AG04449 (cell line): Measurements from ENCODE around the gene SRSF3.
"Not testable (repeated sequence)": the region's sequence is repeated elsewhere in the genome, so short reads cannot be mapped to it uniquely, and the experiment has no call there.

ENCODE experiments used
- CTCF ChIA-PET: fragments of 350-600 bp; formaldehyde crosslinking; extraction: SDS; loops from one replicate; lab custom pipeline; 2021; ENCODE audit warnings: antibody characterized with exemption; lab: Yijun Ruan, JAX
- POLR2A ChIA-PET: fragments of 400-600, 350-600 bp; formaldehyde crosslinking; extraction: SDS; loops from one replicate; lab custom pipeline; 2020; ENCODE audit warnings: antibody characterized with exemption, inconsistent platforms; lab: Yijun Ruan, JAX
- DNase-seq: peaks from one replicate; pipeline ENCODE4 v3.0.0-alpha.2; 2010; ENCODE audit warnings: low read depth, low spot score
- H3K4me3 ChIP-seq: 2 replicates; pipeline ENCODE4 v1.5.1; 2011; ENCODE audit warnings: low read depth, mild to moderate bottlenecking, control low read depth, low read length
- CTCF ChIP-seq: IDR thresholded peaks from one replicate; pipeline ENCODE4 v1.5.1; 2011; ENCODE audit warnings: mild to moderate bottlenecking, moderate library complexity, low read length, control low read depth, inconsistent platforms; ENCODE audit not compliant: insufficient read depth; ENCODE audit errors: missing control alignments

SRSF3 gene

GRCh38 chr6:36563237-36563927 is 30.8 kb upstream of the SRSF3 start:
- ChIA-PET CTCF (interaction anchor here (0.7 kb wide), 2 partner anchors 9 to 20 kb away, joined by 3 read pairs; no protein-coding TSS in a partner anchor), POLR2A (no interaction called here)
- no peak overlapping the region for H3K4me3 ChIP-seq
- no peak for TF ChIP-seq CTCF
- DNase-seq: no peak

GRCh38 chr6:36563928-36564284 is 30.3 kb upstream of the SRSF3 start:
- CTCF ChIA-PET: interaction anchor here (0.7 kb wide), 1 partner anchor 20 kb away, joined by 3 read pairs; no protein-coding TSS in a partner anchor
- no peak for DNase-seq
- POLR2A ChIA-PET: no interaction called here
- no peak overlapping the region for H3K4me3 ChIP-seq
- TF ChIP-seq CTCF: no peak

GRCh38 chr6:36566418-36566905 is 27.7 kb upstream of the SRSF3 start:
- DNase-seq: no peak
- POLR2A ChIA-PET: no interaction called here
- no peak overlapping the region for H3K4me3 ChIP-seq
- CTCF ChIA-PET: no interaction called here
- no peak for TF ChIP-seq CTCF

GRCh38 chr6:36570264-36570663 is 23.9 kb upstream of the SRSF3 start:
- CTCF ChIA-PET: no interaction called here
- no peak for TF ChIP-seq CTCF
- H3K4me3 ChIP-seq: no peak overlapping the region
- no peak for DNase-seq
- POLR2A ChIA-PET: no interaction called here

GRCh38 chr6:36571122-36572043 is 22.8 kb upstream of the SRSF3 start:
- TF ChIP-seq CTCF: no peak
- DNase-seq: no peak
- ChIA-PET POLR2A (no interaction called here), CTCF (interaction anchor here (0.7 kb wide), 2 partner anchors 8 to 56 kb away, joined by 3 read pairs; no protein-coding TSS in a partner anchor)
- no peak overlapping the region for H3K4me3 ChIP-seq

- POLR2A ChIA-PET, H3K4me3 ChIP-seq, CTCF ChIA-PET, DNase-seq: not testable (repeated sequence)
Measured at GRCh38 chr6:36572353-36573311, 21.5 kb upstream of the SRSF3 start.
